ENCODE data around the gene PTGFRN. TPM values are rescaled to one million over a fixed set of nuclear protein-coding genes. Genes with fewer than 3 reads are reported as not detected.

Gene PTGFRN
- total RNA-seq, 4 donors from 2014 or later, result 4.7 to 16.1 (median 14.6) TPM

DNA sequence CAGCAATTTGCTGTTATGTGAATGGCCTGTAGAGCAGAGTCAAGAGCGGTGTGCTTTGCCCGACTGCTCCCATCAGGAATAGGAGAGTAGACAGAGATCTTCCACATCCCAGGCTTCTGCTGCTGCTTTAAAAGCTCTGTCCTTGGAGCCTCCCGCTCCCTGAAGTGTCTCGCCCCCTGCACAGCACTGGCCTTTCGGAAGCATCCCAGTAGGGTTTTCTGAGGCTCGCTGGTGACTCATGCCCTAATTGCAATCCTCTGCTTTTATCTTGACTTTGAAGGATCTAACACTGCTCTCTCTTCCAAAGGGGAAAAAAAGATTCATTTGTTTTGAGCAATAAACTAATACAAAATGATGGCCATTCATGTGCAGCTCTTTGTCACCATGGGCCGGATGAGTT, 78.5 kb downstream of the PTGFRN start:
- TF ChIP-seq, protein P1, sequence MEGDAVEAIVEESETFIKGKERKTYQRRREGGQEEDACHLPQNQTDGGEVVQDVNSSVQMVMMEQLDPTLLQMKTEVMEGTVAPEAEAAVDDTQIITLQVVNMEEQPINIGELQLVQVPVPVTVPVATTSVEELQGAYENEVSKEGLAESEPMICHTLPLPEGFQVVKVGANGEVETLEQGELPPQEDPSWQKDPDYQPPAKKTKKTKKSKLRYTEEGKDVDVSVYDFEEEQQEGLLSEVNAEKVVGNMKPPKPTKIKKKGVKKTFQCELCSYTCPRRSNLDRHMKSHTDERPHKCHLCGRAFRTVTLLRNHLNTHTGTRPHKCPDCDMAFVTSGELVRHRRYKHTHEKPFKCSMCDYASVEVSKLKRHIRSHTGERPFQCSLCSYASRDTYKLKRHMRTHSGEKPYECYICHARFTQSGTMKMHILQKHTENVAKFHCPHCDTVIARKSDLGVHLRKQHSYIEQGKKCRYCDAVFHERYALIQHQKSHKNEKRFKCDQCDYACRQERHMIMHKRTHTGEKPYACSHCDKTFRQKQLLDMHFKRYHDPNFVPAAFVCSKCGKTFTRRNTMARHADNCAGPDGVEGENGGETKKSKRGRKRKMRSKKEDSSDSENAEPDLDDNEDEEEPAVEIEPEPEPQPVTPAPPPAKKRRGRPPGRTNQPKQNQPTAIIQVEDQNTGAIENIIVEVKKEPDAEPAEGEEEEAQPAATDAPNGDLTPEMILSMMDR (IDR thresholded peaks at IDR 0.05; ENCODE audit: low read depth), result no peak

DNA sequence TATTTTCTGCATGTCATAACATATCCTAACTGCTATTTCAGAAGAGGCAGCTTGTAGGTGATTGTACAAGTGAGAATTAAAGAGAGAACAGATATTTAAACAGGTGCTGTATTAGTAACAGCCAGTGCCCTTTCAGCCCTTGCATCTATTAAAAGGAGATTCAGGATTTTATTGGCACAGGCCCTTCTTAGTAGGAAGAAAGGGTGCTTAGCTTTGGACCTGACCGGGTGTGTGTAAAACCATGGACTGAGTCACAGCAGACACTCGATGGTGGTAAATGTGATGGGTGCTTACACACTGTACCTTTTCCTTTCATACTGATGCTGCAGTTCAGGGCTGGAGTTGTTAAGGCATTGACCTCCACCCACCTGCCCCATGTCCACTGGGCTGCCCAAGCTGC, 79.2 kb downstream of the PTGFRN start:
- TF ChIP-seq, protein P1 (IDR thresholded peaks at IDR 0.05; ENCODE audit: low read depth), result no peak

DNA sequence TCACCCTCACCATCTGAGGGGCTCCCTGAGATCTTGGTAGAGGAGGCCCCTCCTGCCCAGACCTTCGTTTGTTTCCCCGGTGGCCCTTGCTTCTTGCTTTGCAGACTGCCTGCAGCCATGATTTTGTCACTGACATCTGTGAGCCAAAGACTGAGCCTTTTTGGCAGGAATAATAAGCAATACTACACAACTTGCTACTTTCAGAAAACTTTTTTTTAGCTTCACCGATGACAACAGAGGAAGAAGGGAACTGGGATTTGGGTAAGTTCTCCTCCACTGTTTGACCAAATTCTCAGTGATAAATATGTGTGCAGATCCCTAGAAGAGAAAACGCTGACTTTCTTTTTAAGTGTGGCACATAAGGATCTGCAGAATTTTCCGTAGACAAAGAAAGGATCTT, 80.1 kb downstream of the PTGFRN start:
- TF ChIP-seq, protein P1 (IDR thresholded peaks at IDR 0.05; ENCODE audit: low read depth), result no peak

DNA sequence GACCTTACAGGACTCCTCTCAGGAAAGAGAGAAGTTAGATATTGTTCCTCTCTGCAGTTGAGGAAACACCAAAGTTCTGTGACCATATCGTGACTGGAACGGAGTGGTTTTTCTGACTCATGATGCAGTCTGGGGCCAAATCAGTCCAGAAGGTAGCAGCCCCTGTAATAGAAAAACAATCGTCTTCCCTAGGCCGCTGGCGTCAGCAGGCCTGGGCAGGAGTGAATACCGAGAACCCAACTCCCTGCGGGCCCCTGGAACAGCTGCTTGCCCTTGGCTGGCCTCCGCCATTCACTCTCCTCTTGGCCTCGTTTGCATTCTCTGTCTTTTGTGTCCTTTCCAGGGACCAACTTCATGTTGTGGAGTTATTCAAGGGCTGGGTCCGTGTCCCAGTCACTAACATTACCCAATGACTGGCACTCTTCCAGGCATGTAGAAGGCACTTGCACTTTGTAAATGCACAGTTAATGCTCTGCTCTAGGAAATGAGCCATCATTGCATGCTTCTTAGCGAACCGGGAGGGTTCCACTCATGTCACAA, 81.0 kb downstream of the PTGFRN start:
- TF ChIP-seq, protein P1 (IDR thresholded peaks at IDR 0.05; ENCODE audit: low read depth), result no peak

DNA sequence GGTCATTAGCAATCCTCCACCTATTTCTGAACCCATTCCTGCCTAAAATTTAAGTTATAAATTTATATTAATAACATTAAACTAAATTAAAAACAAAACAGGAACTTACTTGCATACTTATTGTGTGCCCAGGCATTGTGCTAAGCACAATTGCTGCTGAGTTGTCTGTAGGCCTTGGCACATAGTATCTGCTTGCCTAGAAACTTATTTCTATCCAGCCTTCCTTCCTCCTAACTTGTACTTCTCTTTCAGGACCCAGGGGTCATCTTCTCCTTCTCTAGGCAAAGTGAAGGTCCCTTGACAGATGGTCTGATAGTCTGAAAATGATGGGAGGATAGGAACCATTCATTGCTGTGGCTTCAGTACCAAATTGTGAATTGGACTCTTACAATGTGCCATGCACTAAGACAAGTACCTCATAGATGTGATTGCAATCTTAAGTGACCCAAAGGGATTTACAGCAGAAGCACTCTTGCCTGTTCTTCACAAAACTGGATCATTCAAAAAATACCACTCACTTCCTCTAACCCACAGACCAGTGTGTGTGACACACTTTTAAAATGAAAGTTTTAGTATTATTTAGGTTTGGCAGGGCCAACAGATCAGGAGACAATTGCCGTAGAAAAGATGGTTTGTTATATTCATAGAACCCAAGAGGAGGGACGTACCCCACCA, 81.6 kb downstream of the PTGFRN start:
- TF ChIP-seq, protein P1 (IDR thresholded peaks at IDR 0.05; ENCODE audit: low read depth), result no peak

DNA sequence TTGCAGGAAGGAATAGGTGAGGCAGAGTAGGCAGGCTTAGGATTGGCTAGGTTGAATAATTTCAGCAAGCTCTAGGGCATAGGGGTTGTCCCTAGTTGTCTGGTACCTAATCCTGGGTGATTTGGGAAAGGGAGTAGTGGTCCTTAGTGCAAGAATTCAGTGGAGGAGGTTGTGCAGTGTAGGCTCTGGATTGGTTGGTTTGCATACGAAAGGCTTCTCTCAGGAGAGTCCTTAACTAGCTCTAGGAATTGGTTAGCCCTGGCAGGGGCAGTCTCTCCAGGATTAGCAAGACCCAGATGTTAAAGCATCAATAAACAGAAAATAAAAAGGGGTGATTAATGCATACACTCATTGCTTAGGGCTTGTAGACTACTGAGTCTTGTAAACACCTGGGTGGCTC, 82.2 kb downstream of the PTGFRN start:
- TF ChIP-seq, protein P1 (IDR thresholded peaks at IDR 0.05; ENCODE audit: low read depth), result no peak

DNA sequence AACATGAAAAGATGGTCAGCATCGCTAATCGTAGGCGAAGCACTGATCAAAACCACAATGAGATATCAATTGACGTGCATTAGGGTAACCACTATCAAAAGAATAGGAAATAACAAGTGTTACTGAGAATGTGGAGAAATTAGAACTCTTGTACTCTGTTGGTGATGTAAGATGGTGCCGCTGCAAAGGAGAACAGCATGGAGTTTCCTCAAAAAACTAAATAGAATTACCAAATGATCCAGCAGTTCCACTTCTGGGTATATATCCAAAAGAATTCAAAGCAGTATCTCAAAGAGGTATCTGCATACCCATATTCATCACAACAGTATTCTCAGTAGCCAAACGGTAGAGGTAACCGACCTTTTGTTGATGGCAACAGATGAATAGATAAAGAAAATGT, 83.6 kb downstream of the PTGFRN start:
- TF ChIP-seq, protein P1 (IDR thresholded peaks at IDR 0.05; ENCODE audit: low read depth), result no peak
